ENCODE measurements around the gene MYBPH.
A peak's percentile ranks its signal among the peaks of the same experiment; 100 is the strongest.

The MYBPH gene

DNA sequence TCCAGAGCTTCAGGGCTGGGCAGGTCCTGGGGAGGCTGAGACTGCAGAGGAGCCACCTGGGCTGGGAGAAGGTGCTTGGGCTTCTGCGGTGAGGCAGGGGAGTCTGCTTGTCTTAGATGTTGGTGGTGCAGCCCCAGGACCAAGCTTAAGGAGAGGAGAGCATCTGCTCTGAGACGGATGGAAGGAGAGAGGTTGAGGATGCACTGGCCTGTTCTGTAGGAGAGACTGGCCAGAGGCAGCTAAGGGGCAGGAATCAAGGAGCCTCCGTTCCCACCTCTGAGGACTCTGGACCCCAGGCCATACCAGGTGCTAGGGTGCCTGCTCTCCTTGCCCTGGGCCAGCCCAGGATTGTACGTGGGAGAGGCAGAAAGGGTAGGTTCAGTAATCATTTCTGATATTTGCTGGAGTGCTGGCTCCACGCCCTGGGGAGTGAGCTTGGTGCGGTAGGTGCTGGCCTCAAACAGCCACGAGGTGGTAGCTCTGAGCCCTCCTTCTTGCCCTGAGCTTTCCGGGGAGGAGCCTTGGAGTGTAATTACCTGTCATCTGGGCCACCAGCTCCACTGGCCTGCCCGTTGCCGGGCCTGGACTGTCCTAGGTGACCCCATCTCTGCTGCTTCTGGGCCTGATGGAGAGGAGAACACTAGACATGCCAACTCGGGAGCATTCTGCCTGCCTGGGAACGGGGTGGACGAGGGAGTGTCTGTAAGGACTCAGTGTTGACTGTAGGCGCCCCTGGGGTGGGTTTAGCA lies 9.3 kb downstream of the MYBPH start:
- H3K9me3 ChIP-seq (replicated peaks in 1 of 2; ENCODE audit: control insufficient read depth in 2 of 2, insufficient read depth in 1 of 2, low read depth in 1 of 2, low read length in 2 of 2), result no peaks in the 10 kb centered on the region
- WGBS, 2 donors (ENCODE audit: extremely low coverage in 2 of 2, insufficient read length in 2 of 2, insufficient replicate concordance in 1 of 2), result no CpG with 5 or more reads among the region's 14 CpGs
- H2BK12ac ChIP-seq (ENCODE audit: low read length), result peak overlapping the region; percentile 84
- no peaks in the 10 kb centered on the region for H3K36me3 ChIP-seq (replicated peaks in 1 of 2; ENCODE audit: control insufficient read depth in 2 of 2, insufficient read depth in 2 of 2, low read length in 2 of 2)
- H4K91ac ChIP-seq (ENCODE audit: low read depth, low read length, poor library complexity), result no peak overlapping the region
- peak overlapping the region; percentile 70 for H3K9ac ChIP-seq (ENCODE audit: low read depth, low read length, poor library complexity)
- H3K4me1 ChIP-seq (ENCODE audit: control insufficient read depth in 2 of 2, insufficient read depth in 1 of 2, low read depth in 1 of 2, low read length in 2 of 2), result peaks cover 0 to 6% of the 10 kb centered on the region in 2 donors
- no peaks in the 10 kb centered on the region for H3K27me3 ChIP-seq (ENCODE audit: control insufficient read depth in 3 of 3, insufficient read depth in 3 of 3, low read depth in 1 of 3, low read length in 3 of 3)
- peak overlapping the region; percentile 89 for H2BK15ac ChIP-seq (ENCODE audit: low read length)
- no peaks in the 10 kb centered on the region for H3K79me1 ChIP-seq (ENCODE audit: low read depth, low read length)
- no peak overlapping the region for H3K4me3 ChIP-seq (ENCODE audit: low read length in 2 of 2)
- no peak overlapping the region for H3K14ac ChIP-seq (ENCODE audit: low read length)
- H2AK5ac ChIP-seq (ENCODE audit: low read depth, low read length), result peak overlapping the region; percentile 91
- H3K4ac ChIP-seq (ENCODE audit: low read length), result no peak overlapping the region
- H3K27ac ChIP-seq (replicated peaks; ENCODE audit: low read length), result no peak overlapping the region
- DNase-seq (ENCODE audit: low spot score), result no peak
- H2AFZ ChIP-seq (ENCODE audit: low read length), result no peak overlapping the region
- H4K8ac ChIP-seq (ENCODE audit: low read depth, low read length), result peak overlapping the region; percentile 48
- H3K4me2 ChIP-seq (ENCODE audit: insufficient read depth, low read length, poor library complexity, severe bottlenecking), result no peak overlapping the region
- peak overlapping the region; percentile 84 for H3K18ac ChIP-seq (ENCODE audit: low read length)
- H2BK5ac ChIP-seq (ENCODE audit: low read length), result peak overlapping the region; percentile 61
- H3K23ac ChIP-seq (ENCODE audit: low read depth, low read length, poor library complexity), result no peak overlapping the region
- peak overlapping the region; percentile 77 for H2BK120ac ChIP-seq (ENCODE audit: low read depth, low read length)

DNA sequence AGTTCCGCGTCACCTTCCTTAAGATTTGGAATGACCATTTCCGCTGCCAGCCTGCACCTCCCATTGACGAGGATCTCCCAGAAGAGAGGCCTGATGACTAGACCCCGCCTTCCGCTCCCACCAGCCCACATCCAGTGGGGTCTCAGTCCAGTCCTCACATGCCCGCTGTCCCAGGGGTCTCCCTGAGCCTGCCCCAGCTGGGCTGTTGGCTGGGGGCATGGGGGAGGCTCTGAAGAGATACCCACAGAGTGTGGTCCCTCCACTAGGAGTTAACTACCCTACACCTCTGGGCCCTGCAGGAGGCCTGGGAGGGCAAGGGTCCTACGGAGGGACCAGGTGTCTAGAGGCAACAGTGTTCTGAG lies 9.8 kb downstream of the MYBPH start:
- H3K79me1 ChIP-seq (ENCODE audit: low read depth, low read length), result no peaks in the 10 kb centered on the region
- no peak overlapping the region for H2AFZ ChIP-seq (ENCODE audit: low read length)
- no peak overlapping the region for H3K27ac ChIP-seq (replicated peaks; ENCODE audit: low read length)
- H3K23ac ChIP-seq (ENCODE audit: low read depth, low read length, poor library complexity), result peak overlapping the region; percentile 52
- H3K4me3 ChIP-seq (ENCODE audit: low read length in 2 of 2), result no peak overlapping the region
- DNase-seq (ENCODE audit: low spot score), result no peak
- no peaks in the 10 kb centered on the region for H3K27me3 ChIP-seq (ENCODE audit: control insufficient read depth in 3 of 3, insufficient read depth in 3 of 3, low read depth in 1 of 3, low read length in 3 of 3)
- H3K9me3 ChIP-seq (replicated peaks in 1 of 2; ENCODE audit: control insufficient read depth in 2 of 2, insufficient read depth in 1 of 2, low read depth in 1 of 2, low read length in 2 of 2), result no peaks in the 10 kb centered on the region
- peaks cover 0 to 6% of the 10 kb centered on the region in 2 donors for H3K4me1 ChIP-seq (ENCODE audit: control insufficient read depth in 2 of 2, insufficient read depth in 1 of 2, low read depth in 1 of 2, low read length in 2 of 2)
- H2BK15ac ChIP-seq (ENCODE audit: low read length), result peak overlapping the region; percentile 89
- H2BK12ac ChIP-seq (ENCODE audit: low read length), result peak overlapping the region; percentile 84
- WGBS, 2 donors (ENCODE audit: extremely low coverage in 2 of 2, insufficient read length in 2 of 2, insufficient replicate concordance in 1 of 2), result no CpG with 5 or more reads among the region's 8 CpGs
- H2BK5ac ChIP-seq (ENCODE audit: low read length), result no peak overlapping the region
- H3K18ac ChIP-seq (ENCODE audit: low read length), result peak overlapping the region; percentile 84
- no peaks in the 10 kb centered on the region for H3K36me3 ChIP-seq (replicated peaks in 1 of 2; ENCODE audit: control insufficient read depth in 2 of 2, insufficient read depth in 2 of 2, low read length in 2 of 2)
- peak overlapping the region; percentile 91 for H2AK5ac ChIP-seq (ENCODE audit: low read depth, low read length)
- no peak overlapping the region for H3K4ac ChIP-seq (ENCODE audit: low read length)
- H3K14ac ChIP-seq (ENCODE audit: low read length), result peak overlapping the region; percentile 75
- no peak overlapping the region for H4K91ac ChIP-seq (ENCODE audit: low read depth, low read length, poor library complexity)
- H2BK120ac ChIP-seq (ENCODE audit: low read depth, low read length), result no peak overlapping the region
- peak overlapping the region; percentile 48 for H4K8ac ChIP-seq (ENCODE audit: low read depth, low read length)
- H3K9ac ChIP-seq (ENCODE audit: low read depth, low read length, poor library complexity), result peak overlapping the region; percentile 63
- H3K4me2 ChIP-seq (ENCODE audit: insufficient read depth, low read length, poor library complexity, severe bottlenecking), result no peak overlapping the region

DNA sequence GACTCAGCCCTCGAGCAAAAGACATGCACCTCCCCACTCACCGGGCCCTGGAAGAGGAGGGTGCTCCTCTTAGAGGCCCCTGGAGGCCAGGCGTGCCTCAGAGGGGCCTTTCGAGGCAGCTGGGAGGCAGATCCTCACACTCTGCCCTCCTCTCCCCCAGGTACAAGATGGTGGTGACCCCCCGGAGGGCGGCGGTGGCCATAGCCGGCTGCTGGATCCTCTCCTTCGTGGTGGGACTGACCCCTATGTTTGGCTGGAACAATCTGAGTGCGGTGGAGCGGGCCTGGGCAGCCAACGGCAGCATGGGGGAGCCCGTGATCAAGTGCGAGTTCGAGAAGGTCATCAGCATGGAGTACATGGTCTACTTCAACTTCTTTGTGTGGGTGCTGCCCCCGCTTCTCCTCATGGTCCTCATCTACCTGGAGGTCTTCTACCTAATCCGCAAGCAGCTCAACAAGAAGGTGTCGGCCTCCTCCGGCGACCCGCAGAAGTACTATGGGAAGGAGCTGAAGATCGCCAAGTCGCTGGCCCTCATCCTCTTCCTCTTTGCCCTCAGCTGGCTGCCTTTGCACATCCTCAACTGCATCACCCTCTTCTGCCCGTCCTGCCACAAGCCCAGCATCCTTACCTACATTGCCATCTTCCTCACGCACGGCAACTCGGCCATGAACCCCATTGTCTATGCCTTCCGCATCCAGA lies 10.4 kb downstream of the MYBPH start:
- peak overlapping the region; percentile 75 for H3K14ac ChIP-seq (ENCODE audit: low read length)
- no peak overlapping the region for H3K27ac ChIP-seq (replicated peaks; ENCODE audit: low read length)
- no peak overlapping the region for H3K4me3 ChIP-seq (ENCODE audit: low read length in 2 of 2)
- whole genome bisulfite sequencing, 2 donors (ENCODE audit: extremely low coverage in 2 of 2, insufficient read length in 2 of 2, insufficient replicate concordance in 1 of 2), result no CpG with 5 or more reads among the region's 28 CpGs
- peak overlapping the region; percentile 89 for H2BK15ac ChIP-seq (ENCODE audit: low read length)
- DNase-seq (ENCODE audit: low spot score), result no peak
- H4K8ac ChIP-seq (ENCODE audit: low read depth, low read length), result no peak overlapping the region
- no peak overlapping the region for H2BK120ac ChIP-seq (ENCODE audit: low read depth, low read length)
- no peak overlapping the region for H4K91ac ChIP-seq (ENCODE audit: low read depth, low read length, poor library complexity)
- H3K23ac ChIP-seq (ENCODE audit: low read depth, low read length, poor library complexity), result peak overlapping the region; percentile 52
- H2BK12ac ChIP-seq (ENCODE audit: low read length), result no peak overlapping the region
- H2AK5ac ChIP-seq (ENCODE audit: low read depth, low read length), result peak overlapping the region; percentile 93
- H2AFZ ChIP-seq (ENCODE audit: low read length), result no peak overlapping the region
- no peaks in the 10 kb centered on the region for H3K36me3 ChIP-seq (replicated peaks in 1 of 2; ENCODE audit: control insufficient read depth in 2 of 2, insufficient read depth in 2 of 2, low read length in 2 of 2)
- no peaks in the 10 kb centered on the region for H3K9me3 ChIP-seq (replicated peaks in 1 of 2; ENCODE audit: control insufficient read depth in 2 of 2, insufficient read depth in 1 of 2, low read depth in 1 of 2, low read length in 2 of 2)
- H3K79me1 ChIP-seq (ENCODE audit: low read depth, low read length), result no peaks in the 10 kb centered on the region
- peaks cover 0 to 6% of the 10 kb centered on the region in 2 donors for H3K4me1 ChIP-seq (ENCODE audit: control insufficient read depth in 2 of 2, insufficient read depth in 1 of 2, low read depth in 1 of 2, low read length in 2 of 2)
- no peak overlapping the region for H2BK5ac ChIP-seq (ENCODE audit: low read length)
- no peaks in the 10 kb centered on the region for H3K27me3 ChIP-seq (ENCODE audit: control insufficient read depth in 3 of 3, insufficient read depth in 3 of 3, low read depth in 1 of 3, low read length in 3 of 3)
- H3K9ac ChIP-seq (ENCODE audit: low read depth, low read length, poor library complexity), result no peak overlapping the region
- H3K4ac ChIP-seq (ENCODE audit: low read length), result no peak overlapping the region
- H3K4me2 ChIP-seq (ENCODE audit: insufficient read depth, low read length, poor library complexity, severe bottlenecking), result no peak overlapping the region
- peak overlapping the region; percentile 78 for H3K18ac ChIP-seq (ENCODE audit: low read length)

- Histone ChIP-seq H3K27ac (replicated peaks; ENCODE audit: low read length) (no peak overlapping the region), H2BK120ac (ENCODE audit: low read depth, low read length) (no peak overlapping the region), H3K4me3 (ENCODE audit: low read length in 2 of 2) (no peak overlapping the region), H3K9ac (ENCODE audit: low read depth, low read length, poor library complexity) (no peak overlapping the region), H3K9me3 (replicated peaks in 1 of 2; ENCODE audit: control insufficient read depth in 2 of 2, insufficient read depth in 1 of 2, low read depth in 1 of 2, low read length in 2 of 2) (peaks cover 0 to under 1% of the 10 kb centered on the region in 2 donors), H3K23ac (ENCODE audit: low read depth, low read length, poor library complexity) (no peak overlapping the region), H3K4me2 (ENCODE audit: insufficient read depth, low read length, poor library complexity, severe bottlenecking) (no peak overlapping the region), H2AFZ (ENCODE audit: low read length) (no peak overlapping the region), H2BK12ac (ENCODE audit: low read length) (no peak overlapping the region), H3K4ac (ENCODE audit: low read length) (peak overlapping the region; percentile 76), H2BK5ac (ENCODE audit: low read length) (no peak overlapping the region), H3K27me3 (ENCODE audit: control insufficient read depth in 3 of 3, insufficient read depth in 3 of 3, low read depth in 1 of 3, low read length in 3 of 3) (no peaks in the 10 kb centered on the region), H3K36me3 (replicated peaks in 1 of 2; ENCODE audit: control insufficient read depth in 2 of 2, insufficient read depth in 2 of 2, low read length in 2 of 2) (no peaks in the 10 kb centered on the region), H3K14ac (ENCODE audit: low read length) (no peak overlapping the region), H2BK15ac (ENCODE audit: low read length) (no peak overlapping the region), H4K91ac (ENCODE audit: low read depth, low read length, poor library complexity) (no peak overlapping the region), H3K79me1 (ENCODE audit: low read depth, low read length) (no peaks in the 10 kb centered on the region), H3K4me1 (ENCODE audit: control insufficient read depth in 2 of 2, insufficient read depth in 1 of 2, low read depth in 1 of 2, low read length in 2 of 2) (peaks cover 0 to 7% of the 10 kb centered on the region in 2 donors), H4K8ac (ENCODE audit: low read depth, low read length) (no peak overlapping the region), H3K18ac (ENCODE audit: low read length) (no peak overlapping the region), H2AK5ac (ENCODE audit: low read depth, low read length) (no peak overlapping the region)
- DNase-seq (ENCODE audit: low spot score), result no peak
- WGBS, 2 donors (ENCODE audit: extremely low coverage in 2 of 2, insufficient read length in 2 of 2, insufficient replicate concordance in 1 of 2), result no CpG with 5 or more reads among the region's 7 CpGs
These were observed 11.6 kb downstream of the MYBPH start for GRCh38 chr1:203163891-203164635.

Data from neuronal stem cell (in vitro differentiated cells).